ENCODE measurements around the gene SFRP2.

The SFRP2 gene

DNA sequence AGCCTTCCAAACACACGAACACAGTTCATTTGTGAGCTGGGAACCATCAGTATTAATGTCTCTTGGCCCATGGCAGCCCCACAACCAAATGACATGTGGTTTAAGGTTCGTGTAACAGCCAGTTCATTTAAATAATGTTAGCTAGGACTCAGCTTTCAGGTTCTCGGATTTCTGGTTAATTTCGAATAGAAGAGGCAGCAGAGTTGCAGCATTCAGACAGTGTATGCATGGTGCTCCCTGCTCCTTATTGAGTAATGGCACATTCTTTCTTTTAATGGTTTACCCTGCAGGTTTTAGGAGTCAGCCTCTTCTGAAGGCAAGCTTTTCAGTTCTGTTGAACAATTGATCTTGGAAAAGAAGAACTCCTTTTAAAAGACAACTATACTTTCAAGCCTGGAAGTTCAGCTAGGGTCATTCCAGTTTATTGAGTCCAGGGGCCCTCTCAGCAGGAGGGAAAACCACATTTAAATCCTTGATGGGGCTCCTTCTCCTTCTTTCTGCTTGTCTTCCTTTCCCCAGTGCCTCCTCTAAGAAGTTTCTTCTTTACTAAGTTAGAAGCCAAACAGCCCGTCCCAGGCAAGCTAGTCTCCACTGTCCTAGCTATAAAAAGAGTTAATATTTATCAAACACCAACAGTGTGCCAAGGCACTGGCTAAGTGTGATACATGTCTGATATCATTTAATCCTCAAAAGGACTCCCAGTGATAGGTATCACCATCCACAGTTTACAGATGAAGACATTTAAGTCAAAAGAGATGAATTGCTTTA lies 24.1 kb downstream of the SFRP2 start:
- no peak for ATAC-seq (ENCODE audit: insufficient read depth, low read depth)
- Histone ChIP-seq H3K4me3 (ENCODE audit: low read depth in 1 of 2, low read length in 2 of 2) (no peak overlapping the region), H3K79me2 (ENCODE audit: insufficient read depth, low read length) (no peaks in the 10 kb centered on the region)

GRCh38 chr4:153763404-153763803 lies 25.5 kb downstream of the SFRP2 start:
- Histone ChIP-seq H3K9ac (ENCODE audit: low read depth, low read length) (no peak overlapping the region), H2AFZ (ENCODE audit: low read depth, low read length) (no peak overlapping the region), H3K27ac (ENCODE audit: low read length) (no peak overlapping the region), H3K4me2 (ENCODE audit: insufficient read depth, low read length) (no peak overlapping the region), H4K20me1 (ENCODE audit: insufficient read depth, low read length) (no peaks in the 10 kb centered on the region), H3K9me3 (ENCODE audit: insufficient read depth, low read length, severe bottlenecking) (no peaks in the 10 kb centered on the region), H3K36me3 (ENCODE audit: insufficient read depth, low read length) (no peaks in the 10 kb centered on the region), H3K27me3 (ENCODE audit: insufficient read depth, low read length, poor library complexity) (no peaks in the 10 kb centered on the region), H3K4me3 (ENCODE audit: low read depth in 1 of 2, low read length in 2 of 2) (no peak overlapping the region), H3K79me2 (ENCODE audit: insufficient read depth, low read length) (no peaks in the 10 kb centered on the region), H3K4me1 (ENCODE audit: insufficient read depth, low read length) (no peaks in the 10 kb centered on the region)
- TF ChIP-seq, protein P1, sequence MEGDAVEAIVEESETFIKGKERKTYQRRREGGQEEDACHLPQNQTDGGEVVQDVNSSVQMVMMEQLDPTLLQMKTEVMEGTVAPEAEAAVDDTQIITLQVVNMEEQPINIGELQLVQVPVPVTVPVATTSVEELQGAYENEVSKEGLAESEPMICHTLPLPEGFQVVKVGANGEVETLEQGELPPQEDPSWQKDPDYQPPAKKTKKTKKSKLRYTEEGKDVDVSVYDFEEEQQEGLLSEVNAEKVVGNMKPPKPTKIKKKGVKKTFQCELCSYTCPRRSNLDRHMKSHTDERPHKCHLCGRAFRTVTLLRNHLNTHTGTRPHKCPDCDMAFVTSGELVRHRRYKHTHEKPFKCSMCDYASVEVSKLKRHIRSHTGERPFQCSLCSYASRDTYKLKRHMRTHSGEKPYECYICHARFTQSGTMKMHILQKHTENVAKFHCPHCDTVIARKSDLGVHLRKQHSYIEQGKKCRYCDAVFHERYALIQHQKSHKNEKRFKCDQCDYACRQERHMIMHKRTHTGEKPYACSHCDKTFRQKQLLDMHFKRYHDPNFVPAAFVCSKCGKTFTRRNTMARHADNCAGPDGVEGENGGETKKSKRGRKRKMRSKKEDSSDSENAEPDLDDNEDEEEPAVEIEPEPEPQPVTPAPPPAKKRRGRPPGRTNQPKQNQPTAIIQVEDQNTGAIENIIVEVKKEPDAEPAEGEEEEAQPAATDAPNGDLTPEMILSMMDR (IDR thresholded peaks at IDR 0.05; ENCODE audit: borderline replicate concordance, extremely low read depth, low read length, poor library complexity, severe bottlenecking) = peak; percentile 59
- TF ChIP-seq EZH2 (IDR thresholded peaks at IDR 0.05; ENCODE audit: borderline replicate concordance, low read depth, low read length, severe bottlenecking) = no peak
- ATAC-seq (ENCODE audit: insufficient read depth, low read depth) = no peak
- no peak for DNase-seq

More for the DNA sequence above, 24.1 kb downstream of the SFRP2 start:
- no peaks in the 10 kb centered on the region for H3K36me3 ChIP-seq (ENCODE audit: insufficient read depth, low read length)
- no peaks in the 10 kb centered on the region for H3K27me3 ChIP-seq (ENCODE audit: insufficient read depth, low read length, poor library complexity)
- H3K4me1 ChIP-seq (ENCODE audit: insufficient read depth, low read length) = no peaks in the 10 kb centered on the region
- TF ChIP-seq, protein P1 (IDR thresholded peaks at IDR 0.05; ENCODE audit: borderline replicate concordance, extremely low read depth, low read length, poor library complexity, severe bottlenecking) = no peak
- no peak for TF ChIP-seq EZH2 (IDR thresholded peaks at IDR 0.05; ENCODE audit: borderline replicate concordance, low read depth, low read length, severe bottlenecking)
- no peak overlapping the region for H3K4me2 ChIP-seq (ENCODE audit: insufficient read depth, low read length)
- no peaks in the 10 kb centered on the region for H4K20me1 ChIP-seq (ENCODE audit: insufficient read depth, low read length)
- H3K9me3 ChIP-seq (ENCODE audit: insufficient read depth, low read length, severe bottlenecking) = no peaks in the 10 kb centered on the region
- no peak overlapping the region for H3K27ac ChIP-seq (ENCODE audit: low read length)
- no peak overlapping the region for H2AFZ ChIP-seq (ENCODE audit: low read depth, low read length)
- no peak for DNase-seq
- H3K9ac ChIP-seq (ENCODE audit: low read depth, low read length) = no peak overlapping the region

- no peak for DNase-seq
- no peaks in the 10 kb centered on the region for H3K27me3 ChIP-seq (ENCODE audit: insufficient read depth, low read length, poor library complexity)
- H4K20me1 ChIP-seq (ENCODE audit: insufficient read depth, low read length) = no peaks in the 10 kb centered on the region
- no peak within 1 kb of the TSS for H3K27ac ChIP-seq (ENCODE audit: low read length)
- TF ChIP-seq, protein P1 (IDR thresholded peaks at IDR 0.05; ENCODE audit: borderline replicate concordance, extremely low read depth, low read length, poor library complexity, severe bottlenecking) = no peak
- no peak for TF ChIP-seq EZH2 (IDR thresholded peaks at IDR 0.05; ENCODE audit: borderline replicate concordance, low read depth, low read length, severe bottlenecking)
- no peaks in the 10 kb centered on the region for H3K36me3 ChIP-seq (ENCODE audit: insufficient read depth, low read length)
- no peak within 1 kb of the TSS for H3K4me2 ChIP-seq (ENCODE audit: insufficient read depth, low read length)
- no peaks in the 10 kb centered on the region for H3K9me3 ChIP-seq (ENCODE audit: insufficient read depth, low read length, severe bottlenecking)
- no peak within 1 kb of the TSS for H2AFZ ChIP-seq (ENCODE audit: low read depth, low read length)
- no peaks in the 10 kb centered on the region for H3K4me1 ChIP-seq (ENCODE audit: insufficient read depth, low read length)
- H3K79me2 ChIP-seq (ENCODE audit: insufficient read depth, low read length) = no peaks in the 10 kb centered on the region
- no peak within 1 kb of the TSS for H3K9ac ChIP-seq (ENCODE audit: low read depth, low read length)
- ATAC-seq (ENCODE audit: insufficient read depth, low read depth) = no peak
- no peak within 1 kb of the TSS for H3K4me3 ChIP-seq (ENCODE audit: low read depth in 1 of 2, low read length in 2 of 2)
Observed at GRCh38 chr4:153759407-153760316, 29.2 kb downstream of the SFRP2 start, which contains the start of gene RNF175. TSS of gene RNF175 (minus strand) at chr4:153760024. CDS start at chr4:153759862, 162 bp downstream.
